Right cardiac atrium (tissue), 5 donors: Measurements from ENCODE around the gene PCGF6. TPM values are rescaled to one million over a fixed set of nuclear protein-coding genes. Genes with fewer than 3 reads are reported as not detected.
"Not testable (repeated sequence)": the region's sequence is repeated elsewhere in the genome, so short reads cannot be mapped to it uniquely, and the experiment has no call there.

Experiments
- ATAC-seq, 2 donors: fragments of 200-7000 bp; cut with Tn5 transposase; one replicate each; pipeline versions ENCODE4 v1.8.0 to v1.9.1; 2020; ENCODE audit warnings: moderate library complexity in 2 of 2, mild to moderate bottlenecking in 1 of 2
- DNase-seq, 3 donors: peaks; one replicate each; pipeline ENCODE4 v3.0.0-alpha.2; 2020
- H3K27ac ChIP-seq: one replicate; pipeline ENCODE4 v1.5.1; 2013; ENCODE audit warnings: mild to moderate bottlenecking, low read length, control low read depth, moderate library complexity
- H3K27me3 ChIP-seq: one replicate; pipeline ENCODE4 v1.6.1; 2013; ENCODE audit not compliant: control insufficient read depth, insufficient read depth
- H3K4me1 ChIP-seq: one replicate; pipeline ENCODE4 v1.6.1; 2013; ENCODE audit warnings: low read length; ENCODE audit not compliant: control insufficient read depth, insufficient read depth
- H3K4me3 ChIP-seq: one replicate; pipeline ENCODE4 v1.5.1; 2013; ENCODE audit warnings: low read length, control low read depth
- H3K9me3 ChIP-seq: one replicate; pipeline ENCODE4 v1.6.1; 2013; ENCODE audit warnings: low read length; ENCODE audit not compliant: control insufficient read depth
- WGBS: extraction: QIAGEN DNeasy Blood & Tissue Kit; methylation state at CpG from one replicate; pipeline ENCODE4 v1.1.7; 2013; 5-methylcytosine and 5-hydroxymethylcytosine counted together
- intact Hi-C, 4 donors: fragments of 100-400 bp; cut with DNase I; formaldehyde crosslinking; loops; one replicate each; pipeline versions ENCODE4 v1.11.0 to v1.14.0; 2022 to 2023
- polyA plus RNA-seq: library from polyadenylated mRNA; stranded (reverse); fragments of 200-250 nt; gene quantifications from one replicate; pipeline ENCODE4 v1.2.3, GENCODE V29; 2013
- total RNA-seq, 4 donors: library from RNA; stranded (reverse); fragmentation: NEBNext Ultra II Directional; extraction: Animal tissue kit (Norgen Biotek cat#: 25700); gene quantifications; one replicate each; pipeline ENCODE4 v1.2.1, GENCODE V29; 2021
- donor health status: healthy with polysubstance abuse.
- donor health status: DM: no; HTN: yes; CAD: no.
- donor health status: DM: no; HTN: no; CAD: no.
- donor health status: DM: no; HTN: yes; CAD: no; lungs with severe emphysema.
- donor health status: DM: yes; HTN: yes; CAD: no.

PCGF6 gene
- total and polyA plus RNA-seq, 5 donors = 5.5 to 8.6 (median 6.8) TPM

DNA sequence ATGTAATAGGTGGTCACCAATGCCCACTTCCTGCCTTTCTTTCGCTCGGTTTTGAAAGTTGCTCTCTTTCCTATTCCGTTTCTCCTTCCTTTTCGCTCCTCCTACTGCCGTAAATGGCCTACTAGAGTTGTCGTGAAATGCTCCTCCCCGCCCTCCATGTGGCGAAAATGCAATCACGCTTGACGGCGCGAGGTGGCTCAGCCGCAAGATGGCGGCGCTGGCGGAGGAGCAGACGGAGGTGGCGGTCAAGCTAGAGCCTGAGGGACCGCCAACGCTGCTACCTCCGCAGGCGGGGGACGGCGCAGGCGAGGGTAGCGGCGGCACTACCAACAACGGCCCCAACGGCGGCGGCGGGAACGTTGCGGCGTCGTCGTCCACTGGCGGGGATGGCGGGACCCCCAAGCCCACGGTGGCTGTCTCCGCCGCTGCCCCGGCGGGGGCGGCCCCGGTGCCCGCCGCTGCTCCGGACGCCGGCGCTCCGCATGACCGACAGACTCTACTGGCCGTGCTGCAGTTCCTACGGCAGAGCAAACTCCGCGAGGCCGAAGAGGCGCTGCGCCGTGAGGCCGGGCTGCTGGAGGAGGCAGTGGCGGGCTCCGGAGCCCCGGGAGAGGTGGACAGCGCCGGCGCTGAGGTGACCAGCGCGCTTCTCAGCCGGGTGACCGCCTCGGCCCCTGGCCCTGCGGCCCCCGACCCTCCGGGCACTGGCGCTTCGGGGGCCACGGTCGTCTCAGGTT lies 17.0 kb upstream of the PCGF6 start, which contains the start of gene TAF5:
TSS of gene TAF5 (plus strand) at position 195 of the 737 bp plus-strand sequence. CDS start at position 209, 14 bp downstream.
- intact Hi-C loops = no loop called here
- Histone ChIP-seq H3K27me3 (no peaks in the 10 kb centered on the region), H3K4me1 (peaks cover 4% of the 10 kb centered on the region), H3K4me3 (peak within 1 kb of the TSS; percentile 93), H3K9me3 (no peaks in the 10 kb centered on the region), H3K27ac (peak within 1 kb of the TSS; percentile 88)
- DNase-seq (peak; percentile 92 to 95 (median 95)), ATAC-seq (peak; percentile 83 to 90)
- under 1% methylated on average over 81 of the region's 81 CpGs for WGBS

DNA sequence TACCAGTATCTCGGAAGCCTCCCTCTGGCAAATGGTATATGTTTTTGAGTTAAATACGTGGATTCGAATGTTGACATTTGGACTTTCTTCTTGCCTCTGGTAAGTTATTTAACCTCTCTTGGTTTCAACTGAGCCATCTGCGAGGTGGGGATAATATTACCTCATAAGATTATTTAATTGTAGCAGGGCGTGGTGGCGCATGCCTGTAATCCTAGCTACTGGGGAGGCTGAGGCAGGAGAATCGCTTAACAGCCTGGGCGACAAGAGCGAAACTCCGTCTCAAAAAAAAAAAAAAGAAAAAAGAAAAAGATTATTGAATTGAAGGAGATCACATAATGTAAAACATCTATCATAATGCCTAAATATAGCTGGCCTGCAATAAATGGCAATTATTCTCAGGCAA lies 16.4 kb upstream of the PCGF6 start:
- 59% methylated on average over 10 of the region's 10 CpGs for WGBS
- DNase-seq (no peak), ATAC-seq (no peak)
- H3K27ac ChIP-seq = no peak overlapping the region
- intact Hi-C loops = no loop called here
- peaks cover 4% of the 10 kb centered on the region for H3K4me1 ChIP-seq
- no peaks in the 10 kb centered on the region for H3K9me3 ChIP-seq
- H3K27me3 ChIP-seq = no peaks in the 10 kb centered on the region
- peak overlapping the region; percentile 93 for H3K4me3 ChIP-seq

DNA sequence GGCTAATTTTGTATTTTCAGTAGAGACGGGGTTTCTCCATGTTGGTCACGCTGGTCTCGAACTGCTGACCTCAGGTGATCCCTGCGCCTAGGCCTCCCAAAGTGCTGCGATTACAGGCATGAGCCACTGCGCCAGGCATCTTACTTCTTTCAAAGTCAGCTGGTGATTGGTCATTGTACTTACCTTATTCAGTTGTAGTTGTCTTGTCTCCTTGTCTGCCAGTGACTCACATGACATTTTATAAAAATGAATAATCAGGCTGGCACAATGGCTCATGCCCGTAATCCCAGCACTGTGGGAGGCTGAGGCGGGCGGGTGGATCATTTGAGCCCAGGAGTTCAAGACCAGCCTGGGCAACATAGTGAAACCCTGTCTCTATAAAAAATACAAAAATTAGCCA lies 9.9 kb upstream of the PCGF6 start:
- 91% methylated on average over 9 of the region's 9 CpGs for WGBS

DNA sequence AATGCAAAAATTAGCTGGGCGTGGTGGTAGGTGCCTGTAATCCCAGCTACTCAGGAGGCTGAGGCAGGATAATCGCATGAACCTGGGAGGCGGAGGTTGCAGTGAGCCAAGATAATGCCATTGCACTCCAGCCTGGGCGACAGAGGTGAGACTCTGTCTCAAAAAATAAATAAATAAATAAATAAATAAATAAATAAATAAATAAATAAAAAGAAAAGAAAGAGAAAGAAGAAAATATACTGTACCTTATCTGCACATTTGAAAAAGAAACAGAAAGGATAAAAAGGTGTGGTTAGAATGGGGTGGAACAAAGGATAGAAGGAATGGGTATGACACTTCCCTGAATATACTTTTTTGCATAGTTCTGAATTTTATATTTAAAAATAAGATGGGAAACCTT lies 8.6 kb upstream of the PCGF6 start:
- H3K27ac ChIP-seq, H3K27me3 ChIP-seq, DNase-seq, H3K4me1 ChIP-seq, ATAC-seq, H3K9me3 ChIP-seq, H3K4me3 ChIP-seq, intact Hi-C loops: not testable (repeated sequence)
- WGBS = 95% methylated on average over 4 of the region's 4 CpGs

More for the DNA sequence above, 9.9 kb upstream of the PCGF6 start:
- H3K4me1 ChIP-seq, H3K4me3 ChIP-seq, ATAC-seq, H3K9me3 ChIP-seq, intact Hi-C loops, H3K27ac ChIP-seq, DNase-seq, H3K27me3 ChIP-seq: not testable (repeated sequence)

DNA sequence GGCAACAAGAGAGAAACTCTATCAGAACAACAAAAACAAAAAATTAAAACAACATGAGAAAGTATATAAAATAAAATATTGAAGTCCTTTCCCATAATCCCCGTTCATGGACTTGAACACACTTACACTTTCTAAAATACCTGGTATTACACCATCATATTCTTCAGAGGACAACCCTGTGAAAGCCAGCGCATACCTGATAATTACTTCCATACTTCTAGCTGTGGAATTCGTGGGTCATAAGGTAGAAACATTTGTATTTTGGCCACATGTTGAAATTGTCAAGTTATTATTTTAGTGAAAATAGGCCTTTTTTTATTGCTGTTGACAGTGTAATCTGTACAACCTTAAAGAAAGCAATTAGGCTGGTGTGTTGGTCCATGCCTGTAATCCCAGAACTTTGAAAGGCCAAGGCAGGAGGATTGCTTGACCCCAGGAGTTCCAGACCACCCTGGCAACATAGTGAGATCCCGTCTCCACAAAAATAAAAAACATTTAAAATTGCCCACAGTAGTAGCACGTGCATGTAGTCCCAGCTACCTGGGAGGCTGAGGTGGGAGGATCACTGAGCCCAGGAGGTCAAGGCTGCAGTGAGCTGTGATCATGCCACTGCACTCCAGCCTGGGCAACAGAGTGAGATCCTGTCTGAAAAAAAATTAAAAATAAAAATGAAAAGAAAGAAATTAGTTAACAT lies 5.1 kb upstream of the PCGF6 start:
- ATAC-seq (no peak), DNase-seq (no peak)
- Histone ChIP-seq H3K27me3 (no peaks in the 10 kb centered on the region), H3K9me3 (no peaks in the 10 kb centered on the region), H3K27ac (no peak overlapping the region), H3K4me3 (no peak overlapping the region), H3K4me1 (no peaks in the 10 kb centered on the region)
- WGBS = 78% methylated on average over 5 of the region's 5 CpGs
- intact Hi-C loops = no loop called here

DNA sequence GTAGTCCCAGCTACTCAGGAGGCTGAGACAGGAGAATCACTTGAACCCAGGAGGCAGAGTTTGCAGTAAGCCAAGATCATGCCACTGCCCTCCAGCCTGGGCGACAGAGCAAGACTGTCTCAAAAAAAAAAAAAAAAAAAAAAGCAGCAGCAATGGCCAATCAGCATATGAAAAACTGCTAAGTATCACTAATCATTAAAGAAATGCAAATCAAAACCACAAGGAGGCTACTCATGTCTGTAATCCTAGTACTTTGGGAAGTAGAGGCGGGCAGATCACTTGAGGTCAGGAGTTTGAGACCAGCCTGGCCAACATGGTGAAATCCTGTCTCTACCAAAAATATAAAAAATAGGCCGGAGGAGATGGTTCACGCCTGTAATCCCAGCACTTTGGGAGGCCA lies 3.6 kb upstream of the PCGF6 start:
- DNase-seq, ATAC-seq, H3K4me1 ChIP-seq, H3K27me3 ChIP-seq, intact Hi-C loops, H3K9me3 ChIP-seq, H3K4me3 ChIP-seq, H3K27ac ChIP-seq: not testable (repeated sequence)
- 92% methylated on average over 4 of the region's 4 CpGs for WGBS

DNA sequence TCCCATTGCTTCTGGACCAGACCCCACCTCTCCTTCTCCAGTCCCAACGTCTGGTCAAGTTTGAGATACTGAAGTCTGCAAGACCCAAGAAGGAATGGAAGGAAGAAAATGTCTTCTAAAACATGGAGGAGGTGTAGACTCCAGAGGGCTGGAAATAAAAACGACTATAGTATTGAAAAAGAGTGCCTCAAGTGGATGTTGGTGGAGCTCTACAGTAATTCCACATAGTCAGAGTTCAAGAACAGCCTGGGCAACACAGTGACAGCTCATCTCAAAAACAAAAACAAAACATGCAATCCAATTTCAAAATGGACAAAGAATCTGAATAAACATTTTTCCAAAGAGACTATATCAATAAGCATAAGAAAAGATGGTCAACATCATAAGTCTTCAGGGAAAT lies 2.3 kb upstream of the PCGF6 start:
- Histone ChIP-seq H3K9me3 (no peaks in the 10 kb centered on the region), H3K27me3 (no peaks in the 10 kb centered on the region), H3K4me3 (no peak overlapping the region), H3K27ac (no peak overlapping the region), H3K4me1 (no peaks in the 10 kb centered on the region)
- WGBS = 42% methylated on average over 2 of the region's 2 CpGs
- intact Hi-C loops = no loop called here
- DNase-seq (no peak), ATAC-seq (no peak)

DNA sequence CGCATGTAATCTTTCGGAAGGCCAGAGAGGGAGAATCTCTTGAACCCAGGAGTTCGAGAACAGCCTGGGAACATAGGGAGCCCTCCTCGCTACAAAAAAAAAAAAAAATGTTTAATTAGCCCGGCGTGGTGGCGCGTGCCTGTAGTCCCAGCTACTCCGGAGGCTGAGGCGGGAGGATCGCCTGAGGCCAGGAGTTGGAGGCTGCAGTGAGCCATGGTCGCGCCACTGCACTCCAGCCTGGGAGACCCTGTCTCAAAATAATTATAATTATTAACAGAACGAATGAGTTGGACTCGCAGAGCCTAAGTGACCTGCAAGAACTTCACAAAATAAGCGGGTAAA lies 794 bp downstream of the PCGF6 start:
- no peaks in the 10 kb centered on the region for H3K9me3 ChIP-seq
- no peak for DNase-seq
- no peaks in the 10 kb centered on the region for H3K4me1 ChIP-seq
- no peak for ATAC-seq
- 56% methylated on average over 16 of the region's 16 CpGs for WGBS
- peak overlapping the region; percentile 42 for H3K27ac ChIP-seq
- intact Hi-C loops = no loop called here
- H3K4me3 ChIP-seq = peak overlapping the region; percentile 74
- H3K27me3 ChIP-seq = no peaks in the 10 kb centered on the region

DNA sequence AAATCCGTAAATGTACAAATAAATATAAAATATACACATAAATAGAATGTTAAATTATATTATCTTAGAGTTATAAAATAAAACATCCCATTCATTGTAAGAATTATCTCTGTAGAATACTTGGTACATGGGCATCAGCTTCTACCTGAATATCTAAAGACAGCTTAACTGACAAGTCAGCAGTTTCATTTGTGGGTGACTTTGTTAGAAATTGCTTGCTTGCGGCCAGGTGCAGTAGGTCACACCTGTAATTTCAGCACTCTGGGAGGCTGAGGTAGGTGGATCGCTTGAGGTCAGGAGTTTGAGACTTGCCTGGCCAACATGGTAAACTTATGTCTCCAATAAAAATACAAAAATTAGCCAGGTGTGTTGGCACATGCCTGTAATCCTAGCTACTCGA lies 14.6 kb downstream of the PCGF6 start:
- no peaks in the 10 kb centered on the region for H3K27me3 ChIP-seq
- H3K4me3 ChIP-seq = no peak overlapping the region
- intact Hi-C loops = no loop called here
- H3K9me3 ChIP-seq = no peaks in the 10 kb centered on the region
- no peaks in the 10 kb centered on the region for H3K4me1 ChIP-seq
- ATAC-seq (no peak), DNase-seq (no peak)
- 97% methylated on average over 4 of the region's 4 CpGs for WGBS
- H3K27ac ChIP-seq = no peak overlapping the region

DNA sequence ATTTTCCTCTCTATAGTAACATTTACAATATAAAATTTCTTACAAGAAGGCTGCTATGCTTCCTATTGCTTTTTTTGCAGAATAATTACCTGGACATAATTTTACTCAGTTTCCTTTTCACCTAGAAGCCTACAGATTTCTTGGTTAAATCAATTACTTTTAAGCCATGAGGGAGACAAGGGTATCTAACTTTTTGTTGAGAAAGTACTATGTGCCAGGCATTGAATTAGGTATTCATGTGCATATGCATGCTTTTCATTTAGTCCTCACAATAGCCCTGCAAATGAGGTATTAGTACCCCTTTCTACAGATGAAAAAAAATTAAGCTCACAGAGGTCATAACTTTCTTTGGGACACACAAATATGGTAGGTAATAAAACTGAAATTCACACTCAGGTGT lies 16.4 kb downstream of the PCGF6 start:
- no peak for DNase-seq
- Histone ChIP-seq H3K9me3 (no peaks in the 10 kb centered on the region), H3K4me3 (no peak overlapping the region), H3K4me1 (no peaks in the 10 kb centered on the region), H3K27ac (no peak overlapping the region), H3K27me3 (no peaks in the 10 kb centered on the region)
- intact Hi-C loops = no loop called here
- ATAC-seq = no peak

DNA sequence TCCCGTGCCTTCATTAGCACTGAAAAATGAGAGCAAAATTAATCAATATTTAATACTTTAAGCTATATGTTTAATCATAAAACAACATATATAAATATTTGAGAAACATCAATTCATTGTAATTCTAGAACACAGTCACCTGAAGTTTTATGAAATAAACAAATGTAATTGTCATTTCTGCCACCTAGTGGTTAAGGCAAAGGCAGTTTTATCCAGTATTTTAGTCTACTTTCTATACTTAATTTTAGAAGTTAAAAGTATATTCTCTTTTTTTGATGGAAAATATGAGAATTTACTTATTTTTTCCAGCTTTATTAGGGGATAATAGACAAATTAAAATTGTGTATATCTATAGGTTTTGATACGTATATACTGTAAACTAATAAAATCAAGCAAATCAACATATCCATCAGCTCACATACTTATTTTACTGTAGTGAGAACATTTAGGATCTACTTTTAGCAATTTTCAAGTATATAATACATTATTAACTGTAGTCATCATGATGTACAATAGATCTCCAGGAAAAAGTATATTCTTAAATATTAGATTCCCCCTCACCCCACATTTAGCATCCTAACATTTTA lies 16.9 kb downstream of the PCGF6 start:
- DNase-seq (no peak), ATAC-seq (no peak)
- 90% methylated on average over 2 of the region's 2 CpGs for WGBS
- Histone ChIP-seq H3K27ac (no peak overlapping the region), H3K4me3 (no peak overlapping the region), H3K27me3 (no peaks in the 10 kb centered on the region), H3K9me3 (no peaks in the 10 kb centered on the region), H3K4me1 (no peaks in the 10 kb centered on the region)
- intact Hi-C loops = no loop called here
